ENCODE results near the gene PAX2.

PAX2 gene

DNA sequence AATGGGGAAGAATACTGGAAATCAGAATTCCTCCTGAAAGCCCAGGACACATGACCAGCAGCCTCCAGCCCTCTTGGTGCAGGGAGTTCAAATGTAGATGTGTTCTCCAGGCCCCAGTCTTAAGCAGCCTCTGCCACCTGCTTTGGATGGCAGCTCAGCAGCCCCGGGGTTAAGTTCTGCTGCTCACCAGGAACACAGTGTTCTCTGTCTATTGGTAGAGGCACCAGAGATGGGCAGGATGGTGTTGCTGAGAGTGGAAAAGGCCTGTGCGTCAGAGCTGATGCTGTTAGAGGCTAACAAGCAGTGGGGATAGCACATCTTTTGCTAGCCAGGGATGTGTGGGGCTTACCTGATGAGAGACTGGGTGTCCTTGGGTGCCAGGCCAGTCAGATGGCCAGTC lies 56.8 kb downstream of the PAX2 start:
- H3K4me3 ChIP-seq (replicated peaks; ENCODE audit: insufficient read depth, low read length), result no peak overlapping the region
- H3K27me3 ChIP-seq (ENCODE audit: insufficient read depth, poor library complexity, severe bottlenecking), result peaks cover 23% of the 10 kb centered on the region
- DNase-seq (ENCODE audit: low read depth in 1 of 2, low spot score in 1 of 2), result no peak
- no peak overlapping the region for H3K27ac ChIP-seq (replicated peaks)
- no peak for TF ChIP-seq GABPA (IDR thresholded peaks at IDR 0.05; ENCODE audit: low read depth)

- Histone ChIP-seq H3K4me3 (replicated peaks; ENCODE audit: insufficient read depth, low read length) (no peak overlapping the region), H3K27me3 (ENCODE audit: insufficient read depth, poor library complexity, severe bottlenecking) (peaks cover 23% of the 10 kb centered on the region), H3K27ac (replicated peaks) (no peak overlapping the region)
- TF ChIP-seq CTCF (IDR thresholded peaks at IDR 0.05; ENCODE audit: insufficient read depth, low read length) (no peak), POLR2AphosphoS5 (IDR thresholded peaks at IDR 0.05; ENCODE audit: low read depth) (no peak), SPI1 (IDR thresholded peaks at IDR 0.05; ENCODE audit: borderline replicate concordance, low read depth) (no peak), GABPA (IDR thresholded peaks at IDR 0.05; ENCODE audit: low read depth) (no peak)
- TF ChIP-seq, protein P1, sequence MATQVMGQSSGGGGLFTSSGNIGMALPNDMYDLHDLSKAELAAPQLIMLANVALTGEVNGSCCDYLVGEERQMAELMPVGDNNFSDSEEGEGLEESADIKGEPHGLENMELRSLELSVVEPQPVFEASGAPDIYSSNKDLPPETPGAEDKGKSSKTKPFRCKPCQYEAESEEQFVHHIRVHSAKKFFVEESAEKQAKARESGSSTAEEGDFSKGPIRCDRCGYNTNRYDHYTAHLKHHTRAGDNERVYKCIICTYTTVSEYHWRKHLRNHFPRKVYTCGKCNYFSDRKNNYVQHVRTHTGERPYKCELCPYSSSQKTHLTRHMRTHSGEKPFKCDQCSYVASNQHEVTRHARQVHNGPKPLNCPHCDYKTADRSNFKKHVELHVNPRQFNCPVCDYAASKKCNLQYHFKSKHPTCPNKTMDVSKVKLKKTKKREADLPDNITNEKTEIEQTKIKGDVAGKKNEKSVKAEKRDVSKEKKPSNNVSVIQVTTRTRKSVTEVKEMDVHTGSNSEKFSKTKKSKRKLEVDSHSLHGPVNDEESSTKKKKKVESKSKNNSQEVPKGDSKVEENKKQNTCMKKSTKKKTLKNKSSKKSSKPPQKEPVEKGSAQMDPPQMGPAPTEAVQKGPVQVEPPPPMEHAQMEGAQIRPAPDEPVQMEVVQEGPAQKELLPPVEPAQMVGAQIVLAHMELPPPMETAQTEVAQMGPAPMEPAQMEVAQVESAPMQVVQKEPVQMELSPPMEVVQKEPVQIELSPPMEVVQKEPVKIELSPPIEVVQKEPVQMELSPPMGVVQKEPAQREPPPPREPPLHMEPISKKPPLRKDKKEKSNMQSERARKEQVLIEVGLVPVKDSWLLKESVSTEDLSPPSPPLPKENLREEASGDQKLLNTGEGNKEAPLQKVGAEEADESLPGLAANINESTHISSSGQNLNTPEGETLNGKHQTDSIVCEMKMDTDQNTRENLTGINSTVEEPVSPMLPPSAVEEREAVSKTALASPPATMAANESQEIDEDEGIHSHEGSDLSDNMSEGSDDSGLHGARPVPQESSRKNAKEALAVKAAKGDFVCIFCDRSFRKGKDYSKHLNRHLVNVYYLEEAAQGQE (IDR thresholded peaks at IDR 0.05; ENCODE audit: insufficient replicate concordance, low read depth), result no peak
- DNase-seq (ENCODE audit: low read depth in 1 of 2, low spot score in 1 of 2), result no peak
These were observed 57.2 kb downstream of the PAX2 start for GRCh38 chr10:100802607-100803006.

DNA sequence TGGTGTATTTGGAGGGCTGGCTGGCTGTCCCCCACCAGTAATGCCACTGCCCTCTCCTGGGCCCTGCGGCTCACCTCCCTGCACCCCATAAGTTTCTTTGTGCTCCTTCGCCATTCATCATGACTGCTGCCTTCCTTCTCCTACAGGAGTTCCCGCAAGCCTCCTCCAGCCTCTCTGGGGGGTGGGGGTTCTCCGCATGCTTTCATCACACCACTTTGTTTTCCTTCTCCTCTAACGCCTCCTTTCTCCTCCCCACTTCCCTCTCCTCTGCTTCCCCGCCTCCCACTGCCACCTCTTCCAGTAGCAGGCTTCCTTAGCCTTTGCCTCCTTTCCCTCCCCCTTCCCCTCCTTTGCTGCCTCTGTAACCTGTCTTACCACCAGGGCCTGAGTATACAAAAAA lies 58.1 kb downstream of the PAX2 start:
- Histone ChIP-seq H3K27me3 (ENCODE audit: insufficient read depth, poor library complexity, severe bottlenecking) (peaks cover 21% of the 10 kb centered on the region), H3K4me3 (replicated peaks; ENCODE audit: insufficient read depth, low read length) (no peak overlapping the region), H3K27ac (replicated peaks) (no peak overlapping the region)
- DNase-seq (ENCODE audit: low read depth in 1 of 2, low spot score in 1 of 2), result no peak
- TF ChIP-seq SPI1 (IDR thresholded peaks at IDR 0.05; ENCODE audit: borderline replicate concordance, low read depth), result no peak
- TF ChIP-seq POLR2AphosphoS5 (IDR thresholded peaks at IDR 0.05; ENCODE audit: low read depth), result no peak
- TF ChIP-seq CTCF (IDR thresholded peaks at IDR 0.05; ENCODE audit: insufficient read depth, low read length), result no peak
- no peak for TF ChIP-seq GABPA (IDR thresholded peaks at IDR 0.05; ENCODE audit: low read depth)
- TF ChIP-seq, protein P1 (IDR thresholded peaks at IDR 0.05; ENCODE audit: insufficient replicate concordance, low read depth), result no peak

GRCh38 chr10:100803908-100804307 lies 58.5 kb downstream of the PAX2 start:
- Histone ChIP-seq H3K27ac (replicated peaks) (no peak overlapping the region), H3K4me3 (replicated peaks; ENCODE audit: insufficient read depth, low read length) (no peak overlapping the region), H3K27me3 (ENCODE audit: insufficient read depth, poor library complexity, severe bottlenecking) (peaks cover 21% of the 10 kb centered on the region)
- no peak for DNase-seq (ENCODE audit: low read depth in 1 of 2, low spot score in 1 of 2)
- TF ChIP-seq GABPA (IDR thresholded peaks at IDR 0.05; ENCODE audit: low read depth) (no peak), CTCF (IDR thresholded peaks at IDR 0.05; ENCODE audit: insufficient read depth, low read length) (no peak), POLR2AphosphoS5 (IDR thresholded peaks at IDR 0.05; ENCODE audit: low read depth) (no peak), SPI1 (IDR thresholded peaks at IDR 0.05; ENCODE audit: borderline replicate concordance, low read depth) (no peak)
- TF ChIP-seq, protein P1 (IDR thresholded peaks at IDR 0.05; ENCODE audit: insufficient replicate concordance, low read depth), result no peak
